Raji (cell line): ENCODE data around the gene METTL13.

Experiments
- POLR2A ChIP-seq: IDR thresholded peaks from 2 replicates; pipeline ENCODE4 v1.6.1; 2011; ENCODE audit warnings: low read depth, low read length, control low read depth; ENCODE audit not compliant: insufficient read depth

The METTL13 gene

GRCh38 chr1:171781176-171781875 lies at the start of gene METTL13:
TSS of gene METTL13 (plus strand) at chr1:171781660. CDS start at chr1:171781968, 308 bp downstream.
- TF ChIP-seq POLR2A = peak; percentile 67

- no peak for TF ChIP-seq POLR2A
These were observed 45.3 kb upstream of the METTL13 start for GRCh38 chr1:171736196-171736595.

GRCh38 chr1:171738911-171739310 lies 42.5 kb upstream of the METTL13 start:
- no peak for TF ChIP-seq POLR2A

- no peak for TF ChIP-seq POLR2A
These were observed 41.8 kb upstream of the METTL13 start for GRCh38 chr1:171739656-171740055.

- TF ChIP-seq POLR2A = no peak
These were observed 41.0 kb upstream of the METTL13 start for GRCh38 chr1:171740356-171740863.

GRCh38 chr1:171740987-171741871 lies 40.2 kb upstream of the METTL13 start:
- TF ChIP-seq POLR2A = no peak

- TF ChIP-seq POLR2A = peak; percentile 93
These were observed 39.4 kb upstream of the METTL13 start, which contains the start of gene VAMP4 for GRCh38 chr1:171741872-171742576. TSS of gene VAMP4 (minus strand) at chr1:171742065. CDS start at chr1:171738414, 3,651 bp downstream.

- TF ChIP-seq POLR2A = no peak
These were observed 38.9 kb upstream of the METTL13 start for GRCh38 chr1:171742577-171742922.

- no peak for TF ChIP-seq POLR2A
These were observed 38.2 kb upstream of the METTL13 start for GRCh38 chr1:171743081-171743870.

GRCh38 chr1:171744986-171745385 lies 36.5 kb upstream of the METTL13 start:
- no peak for TF ChIP-seq POLR2A

GRCh38 chr1:171748651-171749050 lies 32.8 kb upstream of the METTL13 start:
- TF ChIP-seq POLR2A = no peak

GRCh38 chr1:171751221-171751620 lies 30.2 kb upstream of the METTL13 start:
- TF ChIP-seq POLR2A = no peak

- no peak for TF ChIP-seq POLR2A
These were observed 28.3 kb upstream of the METTL13 start for GRCh38 chr1:171753182-171753581.

GRCh38 chr1:171753685-171754352 lies 27.6 kb upstream of the METTL13 start:
- no peak for TF ChIP-seq POLR2A
